Activated naive CD4-positive, alpha-beta T cell treated with Interleukin-2 at 50 U/mL for 16 hours (primary cell): ENCODE measurements around the gene GAN.
A peak's percentile ranks its signal among the peaks of the same experiment; 100 is the strongest.

ENCODE experiments used
- DNase-seq: peaks from one replicate; pipeline ENCODE4 v3.0.0-alpha.2; 2020

GAN gene

GRCh38 chr16:81358860-81359259, 44.1 kb downstream of the GAN start:
- DNase-seq: no peak

- no peak for DNase-seq
Measured at GRCh38 chr16:81360135-81360534, 45.4 kb downstream of the GAN start.

- DNase-seq: no peak
Measured at GRCh38 chr16:81365731-81366130, 51.0 kb downstream of the GAN start.

GRCh38 chr16:81366316-81366932, 51.7 kb downstream of the GAN start:
- DNase-seq: no peak

- DNase-seq: no peak
Measured at GRCh38 chr16:81367821-81368220, 53.1 kb downstream of the GAN start.

GRCh38 chr16:81369888-81370504, 55.2 kb downstream of the GAN start:
- no peak for DNase-seq

- DNase-seq: no peak
Measured at GRCh38 chr16:81371106-81371505, 56.3 kb downstream of the GAN start.

- no peak for DNase-seq
Measured at GRCh38 chr16:81374550-81374949, 59.8 kb downstream of the GAN start.

- peak; percentile 7 for DNase-seq
Measured at GRCh38 chr16:81376880-81377279, 62.1 kb downstream of the GAN start.

- no peak for DNase-seq
Measured at GRCh38 chr16:81378049-81378448, 63.3 kb downstream of the GAN start.

- DNase-seq: no peak
Measured at GRCh38 chr16:81380932-81381331, 66.2 kb downstream of the GAN start.

GRCh38 chr16:81384006-81384405, 69.2 kb downstream of the GAN start:
- no peak for DNase-seq

GRCh38 chr16:81385031-81385756, 70.4 kb downstream of the GAN start:
- DNase-seq: no peak

GRCh38 chr16:81388357-81388756, 73.6 kb downstream of the GAN start:
- no peak for DNase-seq

- no peak for DNase-seq
Measured at GRCh38 chr16:81390840-81391239, 76.1 kb downstream of the GAN start.

GRCh38 chr16:81392011-81392410, 77.2 kb downstream of the GAN start:
- no peak for DNase-seq

GRCh38 chr16:81394416-81394815, 79.7 kb downstream of the GAN start:
- no peak for DNase-seq

- no peak for DNase-seq
Measured at GRCh38 chr16:81394966-81395655, 80.3 kb downstream of the GAN start.

- DNase-seq: no peak
Measured at GRCh38 chr16:81397058-81397878, 82.5 kb downstream of the GAN start.

GRCh38 chr16:81397879-81398520, 83.2 kb downstream of the GAN start:
- no peak for DNase-seq

GRCh38 chr16:81399909-81400308, 85.1 kb downstream of the GAN start:
- DNase-seq: no peak
